H1 (cell line): ENCODE results near the gene CIRBP. TPM values are rescaled to one million over a fixed set of nuclear protein-coding genes. Genes with fewer than 3 reads are reported as not detected.

Source experiments
- CTCF ChIA-PET: fragments of 300-600 bp; sonication (Branson Sonifier 250); formaldehyde crosslinking; loops from one replicate; lab custom pipeline; 2021; ENCODE audit not compliant: partially characterized antibody; lab: Charles Lee
- POLR2A ChIA-PET: fragments of 300-600 bp; sonication (Branson Sonifier 250); formaldehyde crosslinking; loops from one replicate; lab custom pipeline; 2021; ENCODE audit warnings: inconsistent platforms; ENCODE audit not compliant: partially characterized antibody; lab: Charles Lee
- DNase-seq, 2 experiments: peaks; one replicate each; pipeline versions ENCODE4 v3.0.0 to v3.0.0-alpha.2; 2010 to 2022; ENCODE audit warnings: low spot score in 2 of 2, low read depth in 1 of 2, mixed read lengths in 1 of 2
- FAIRE-seq: peaks from 2 replicates; lab custom pipeline; 2011; peaks lifted over from hg19 to GRCh38; lab: Jason Lieb, UNC
- H2AFZ ChIP-seq: 2 replicates; pipeline ENCODE4 v1.8.1; 2012; ENCODE audit warnings: low read length, inconsistent platforms
- H2AK5ac ChIP-seq: 2 replicates; pipeline ENCODE4 v1.6.1; 2013; ENCODE audit warnings: low read depth, low read length
- H2BK120ac ChIP-seq: replicated peaks from 2 replicates; pipeline ENCODE3; 2013; ENCODE audit warnings: low read depth, low read length, inconsistent platforms
- H2BK12ac ChIP-seq: 2 replicates; pipeline ENCODE4 v1.6.1; 2013; ENCODE audit warnings: low read depth, low read length
- H2BK15ac ChIP-seq: 2 replicates; pipeline ENCODE4 v1.6.1; 2013; ENCODE audit warnings: low read length
- H2BK20ac ChIP-seq: 2 replicates; pipeline ENCODE4 v1.6.1; 2013; ENCODE audit warnings: low read length
- H2BK5ac ChIP-seq: 2 replicates; pipeline ENCODE4 v1.6.1; 2013; ENCODE audit warnings: low read depth, low read length
- H3K14ac ChIP-seq: 2 replicates; pipeline ENCODE4 v1.6.1; 2013; ENCODE audit warnings: inconsistent platforms; ENCODE audit not compliant: insufficient read length
- H3K18ac ChIP-seq: 2 replicates; pipeline ENCODE4 v1.6.1; 2013; ENCODE audit warnings: low read length; ENCODE audit errors: extremely low read depth
- H3K23ac ChIP-seq: 2 replicates; pipeline ENCODE4 v1.6.1; 2013; ENCODE audit warnings: inconsistent platforms; ENCODE audit not compliant: insufficient read length
- H3K23me2 ChIP-seq: 2 replicates; pipeline ENCODE4 v1.6.1; 2013; ENCODE audit warnings: low read depth, low read length
- H3K27ac ChIP-seq: 2 replicates; pipeline ENCODE4 v1.6.1; 2011; ENCODE audit warnings: low read depth, low read length, inconsistent platforms
- H3K27me3 ChIP-seq, 4 experiments: replicated peaks in 1 of 4; 1 replicate in 1 of 4; 2 replicates in 3 of 4; pipeline versions ENCODE4 v1.6.1 to v1.8.1; 2011 to 2013; ENCODE audit warnings: low read length in 3 of 4, mild to moderate bottlenecking in 3 of 4, inconsistent platforms in 2 of 4, mixed read lengths in 2 of 4, moderate library complexity in 1 of 4; ENCODE audit not compliant: control insufficient read depth in 3 of 4, insufficient read depth in 3 of 4; ENCODE audit errors: extremely low read depth in 1 of 4
- H3K36me3 ChIP-seq, 4 experiments: 2 replicates each; pipeline versions ENCODE4 v1.6.1 to v1.8.1; 2011 to 2013; ENCODE audit warnings: mild to moderate bottlenecking in 4 of 4, low read length in 3 of 4, moderate library complexity in 2 of 4, control low read depth in 1 of 4, inconsistent platforms in 1 of 4; ENCODE audit not compliant: insufficient read depth in 4 of 4, control insufficient read depth in 2 of 4
- H3K4ac ChIP-seq: replicated peaks from 2 replicates; pipeline ENCODE3; 2013; ENCODE audit warnings: low read length, low read depth, mixed read lengths, inconsistent platforms; ENCODE audit not compliant: insufficient read length
- H3K4me1 ChIP-seq, 4 experiments: replicated peaks in 1 of 4; 1 replicate in 1 of 4; 2 replicates in 3 of 4; pipeline versions ENCODE4 v1.6.1 to v1.8.1; 2011 to 2013; ENCODE audit warnings: low read length in 3 of 4, inconsistent platforms in 2 of 4, mixed read lengths in 1 of 4; ENCODE audit not compliant: insufficient read depth in 4 of 4, control insufficient read depth in 3 of 4
- H3K4me2 ChIP-seq, 2 experiments: 2 replicates each; pipeline versions ENCODE4 v1.6.1 to v1.8.1; 2011 to 2013; ENCODE audit warnings: low read depth in 2 of 2, low read length in 2 of 2, control low read depth in 1 of 2, inconsistent platforms in 1 of 2, mild to moderate bottlenecking in 1 of 2; ENCODE audit not compliant: insufficient read depth in 1 of 2
- H3K4me3 ChIP-seq, 4 experiments: fragments of 200-600, 300-600 bp in 1 of 4; sonication (generic), shearing (Covaris generic), sonication (Bioruptor Twin) in 1 of 4; 2 replicates each; pipeline versions ENCODE4 v1.5.1 to v1.8.1; 2011 to 2016; ENCODE audit warnings: low read length in 4 of 4, low read depth in 3 of 4, control low read depth in 2 of 4, inconsistent platforms in 2 of 4, mild to moderate bottlenecking in 2 of 4, mixed read lengths in 1 of 4, moderate library complexity in 1 of 4; ENCODE audit not compliant: insufficient read depth in 2 of 4; ENCODE audit errors: extremely low read depth in 1 of 4
- H3K56ac ChIP-seq: replicated peaks from 2 replicates; pipeline ENCODE3; 2013; ENCODE audit warnings: low read depth, mild to moderate bottlenecking, mixed read lengths, low read length, inconsistent platforms; ENCODE audit not compliant: insufficient read length
- H3K79me1 ChIP-seq: 2 replicates; pipeline ENCODE4 v1.6.1; 2013; ENCODE audit warnings: low read depth, low read length, control low read depth
- H3K79me2 ChIP-seq, 2 experiments: 2 replicates each; pipeline versions ENCODE4 v1.6.1 to v1.8.1; 2012 to 2013; ENCODE audit warnings: low read length in 2 of 2, mild to moderate bottlenecking in 2 of 2, inconsistent platforms in 1 of 2; ENCODE audit not compliant: insufficient read depth in 2 of 2, control insufficient read depth in 1 of 2
- H3K9ac ChIP-seq, 4 experiments: replicated peaks in 1 of 4; 1 replicate in 1 of 4; 2 replicates in 3 of 4; pipeline versions ENCODE4 v1.6.1 to v1.8.1; 2011 to 2013; ENCODE audit warnings: low read depth in 3 of 4, low read length in 3 of 4, control low read depth in 2 of 4, mild to moderate bottlenecking in 2 of 4, moderate library complexity in 2 of 4, inconsistent platforms in 1 of 4; ENCODE audit errors: extremely low read depth in 1 of 4
- H3K9me3 ChIP-seq, 2 experiments: 2 replicates each; pipeline versions ENCODE4 v1.6.1 to v1.8.1; 2012 to 2013; ENCODE audit warnings: mild to moderate bottlenecking in 2 of 2, moderate library complexity in 2 of 2, control low read depth in 1 of 2, inconsistent platforms in 1 of 2, low read depth in 1 of 2, low read length in 1 of 2, mixed read lengths in 1 of 2; ENCODE audit not compliant: insufficient read depth in 2 of 2
- H4K20me1 ChIP-seq, 2 experiments: replicated peaks in 1 of 2; 2 replicates each; pipeline versions ENCODE3 to v1.8.1; 2011 to 2013; ENCODE audit warnings: inconsistent platforms in 2 of 2, low read length in 2 of 2, mild to moderate bottlenecking in 1 of 2; ENCODE audit not compliant: insufficient read depth in 2 of 2, control insufficient read depth in 1 of 2
- H4K5ac ChIP-seq: 2 replicates; pipeline ENCODE4 v1.6.1; 2013; ENCODE audit warnings: low read length, low read depth, mixed read lengths, inconsistent platforms; ENCODE audit not compliant: insufficient read length
- H4K8ac ChIP-seq: 2 replicates; pipeline ENCODE4 v1.8.0; 2013; ENCODE audit warnings: mild to moderate bottlenecking, moderate library complexity, low read length, inconsistent platforms; ENCODE audit not compliant: insufficient read depth; ENCODE audit errors: extremely low read depth
- H4K91ac ChIP-seq: replicated peaks from 2 replicates; pipeline ENCODE3; 2013; ENCODE audit warnings: low read length, mixed read lengths, inconsistent platforms; ENCODE audit not compliant: insufficient read length
- CTCF ChIP-seq, 3 experiments: IDR thresholded peaks; 1 replicate in 2 of 3; 2 replicates in 1 of 3; pipeline versions ENCODE4 v1.5.1 to v1.6.1; 2011; ENCODE audit warnings: low read length in 3 of 3, mild to moderate bottlenecking in 3 of 3, inconsistent platforms in 2 of 3, low read depth in 1 of 3, moderate library complexity in 1 of 3; ENCODE audit not compliant: insufficient read depth in 1 of 3; ENCODE audit errors: control extremely low read depth in 1 of 3
- RAD21 ChIP-seq, 2 experiments: IDR thresholded peaks in 1 of 2; conservative IDR thresholded peaks in 1 of 2; 2 replicates each; pipeline ENCODE4 v1.6.1; 2011; ENCODE audit warnings: low read depth in 2 of 2, low read length in 2 of 2, improper control_type of control experiment in 1 of 2, inconsistent platforms in 1 of 2, mild to moderate bottlenecking in 1 of 2, moderate library complexity in 1 of 2
- TAF1 ChIP-seq: IDR thresholded peaks from 2 replicates; pipeline ENCODE4 v1.6.1; 2011; ENCODE audit warnings: mild to moderate bottlenecking, low read depth, low read length
- WGBS, 2 experiments: shearing (Covaris generic) in 1 of 2; methylation state at CpG; one replicate each; pipeline versions ENCODE4 v1.1.6 to v1.1.7; 2013 to 2015; ENCODE audit warnings: low lambda C conversion rate in 2 of 2, mixed read lengths in 2 of 2, inconsistent platforms in 1 of 2, low coverage in 1 of 2, missing lambda C conversion rate in 1 of 2; ENCODE audit not compliant: insufficient replicate concordance in 2 of 2, insufficient coverage in 1 of 2, insufficient read length in 1 of 2; ENCODE audit errors: extremely low coverage in 1 of 2, missing lambda C conversion rate in 1 of 2; 5-methylcytosine and 5-hydroxymethylcytosine counted together
- polyA plus RNA-seq, 7 experiments: library from polyadenylated mRNA; depleted of rRNA in 3 of 7; stranded (reverse) in 5 of 7; unstranded in 2 of 7; fragments of >200 nt in 5 of 7; fragments of 200-250 nt in 2 of 7; gene quantifications; 1 replicate in 5 of 7; 2 replicates in 1 of 7; 4 replicates in 1 of 7; pipeline versions ENCODE4 v1.2.1 to v1.2.3, GENCODE V29; 2011 to 2013; ENCODE audit warnings: missing spikeins in 2 of 7, mixed read lengths in 2 of 7
- total RNA-seq: library from RNA; stranded (reverse); fragmentation: NEBNext Ultra II Directional; extraction: Animal tissue kit (Norgen Biotek cat#: 25700); gene quantifications from 2 replicates; pipeline ENCODE4 v1.2.1, GENCODE V29; 2021

The CIRBP gene
- total and polyA plus RNA-seq, 2 of the 8 experiments (the other 6 are each of a cell fraction or from before 2014, with no cell fraction given): 175 to 199 TPM

DNA sequence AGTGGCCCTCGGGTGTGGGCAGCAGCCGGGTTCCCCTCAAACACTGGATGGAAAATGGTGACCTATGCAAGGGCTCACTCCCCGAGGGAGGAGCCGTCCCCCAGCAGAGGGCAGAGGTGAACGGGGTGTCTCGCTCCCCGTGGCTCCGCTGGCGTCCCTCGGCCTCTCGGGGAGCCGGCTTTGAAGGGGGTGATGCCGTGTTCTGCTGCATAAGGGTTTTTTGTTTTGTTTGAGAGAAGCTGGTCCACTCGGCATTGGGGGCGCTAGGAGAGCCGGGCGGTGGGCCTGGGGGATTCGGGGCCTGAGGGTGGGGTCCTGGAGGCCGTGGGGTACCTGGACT, 20.5 kb downstream of the CIRBP start:
- Histone ChIP-seq H3K9ac (no peak overlapping the region), H3K79me2 (no peaks in the 10 kb centered on the region), H3K23me2 (peaks cover 5% of the 10 kb centered on the region; the same call in 1 of the 2 replicates), H4K91ac (no peak overlapping the region), H3K56ac (no peak overlapping the region), H2AFZ (no peak overlapping the region), H3K36me3 (no peaks in the 10 kb centered on the region), H3K79me1 (no peaks in the 10 kb centered on the region; the same call in 1 of the 2 replicates), H2BK120ac (no peak overlapping the region), H4K20me1 (peaks cover 5% of the 10 kb centered on the region in 2 experiments), H3K23ac (no peak overlapping the region), H2BK12ac (no peak overlapping the region), H4K5ac (no peak overlapping the region), H2BK15ac (no peak overlapping the region), H2AK5ac (no peak overlapping the region), H3K18ac (no peak overlapping the region), H3K14ac (no peak overlapping the region), H3K4me1 (peaks cover 0 to 14% (median 5%) of the 10 kb centered on the region in 4 experiments; a peak in 5 of 7 replicates), H3K4me3 (no peak overlapping the region), H3K27me3 (peaks cover 0 to 13% (median 7%) of the 10 kb centered on the region in 4 experiments; a peak in 5 of 7 replicates), H3K4ac (no peak overlapping the region), H3K9me3 (no peaks in the 10 kb centered on the region), H3K27ac (no peak overlapping the region), H2BK20ac (no peak overlapping the region), H4K8ac (no peak overlapping the region), H3K4me2 (no peak overlapping the region), H2BK5ac (no peak overlapping the region)
- CTCF ChIA-PET: no interaction called here
- no peak for DNase-seq
- POLR2A ChIA-PET: interaction anchor here (0.6 to 2.5 kb wide), 3 partner anchors 14 to 22 kb away, joined by 3 to 16 read pairs (median 7); partner anchors contain the start of genes CIRBP and FAM174C
- WGBS, 2 experiments: 91% methylated on average over 8 of the region's 19 CpGs; no CpG with 5 or more reads in 1 of the 2 experiments
- TF ChIP-seq TAF1 (no peak), CTCF (IDR thresholded peaks at IDR 0.05; ENCODE audit: control extremely low read depth in 1 of 3, insufficient read depth in 1 of 3, low read depth in 1 of 3, low read length in 3 of 3) (peak in 1 of 3 experiments; percentile 2; a peak in 1 of 4 replicates), RAD21 (IDR thresholded peaks at IDR 0.05 in 1 of 2, conservative IDR thresholded peaks at IDR 0.05 in 1 of 2; ENCODE audit: low read depth in 2 of 2, low read length in 2 of 2) (peak in 1 of 2 experiments; percentile 5; a peak in 1 of 4 replicates)
- FAIRE-seq: no peak
